Left lung (tissue), 10 donors: ENCODE results near the gene NDUFAF8. TPM values are rescaled to one million over a fixed set of nuclear protein-coding genes. Genes with fewer than 3 reads are reported as not detected.

Experiments
- ATAC-seq: fragments of 200-7000 bp; cut with Tn5 transposase; one replicate; pipeline ENCODE4 v1.9.1; 2020; ENCODE audit warnings: moderate library complexity
- DNase-seq, 4 donors: peaks; one replicate each; pipeline ENCODE4 v3.0.0-alpha.2; 2013 to 2020
- H3K27ac ChIP-seq, 2 donors: fragments of 200-600 bp; sonication (generic) in 1 of 2; one replicate each; pipeline versions ENCODE4 v1.5.0 to v1.8.0; 2020 to 2021
- H3K27me3 ChIP-seq, 2 donors: fragments of 200-600 bp; sonication (generic) in 1 of 2; one replicate each; pipeline versions ENCODE4 v1.5.0 to v1.8.0; 2020 to 2021
- H3K36me3 ChIP-seq, 2 donors: fragments of 200-600 bp; sonication (generic) in 1 of 2; one replicate each; pipeline versions ENCODE4 v1.5.0 to v1.8.0; 2020 to 2021
- H3K4me1 ChIP-seq, 2 donors: fragments of 200-600 bp; one replicate each; pipeline ENCODE4 v1.8.0; 2021
- H3K4me3 ChIP-seq, 2 donors: fragments of 200-600 bp; sonication (generic) in 1 of 2; one replicate each; pipeline versions ENCODE4 v1.5.0 to v1.8.0; 2020 to 2021; ENCODE audit warnings: mild to moderate bottlenecking in 1 of 2
- H3K9me3 ChIP-seq, 2 donors: fragments of 200-600 bp; sonication (generic) in 1 of 2; one replicate each; pipeline versions ENCODE4 v1.5.0 to v1.8.0; 2020 to 2021
- CTCF ChIP-seq, 2 donors: fragments of 200-600 bp; sonication (generic) in 1 of 2; IDR thresholded peaks; one replicate each; pipeline versions ENCODE4 v1.5.0 to v1.8.0; 2021; ENCODE audit warnings: antibody characterized with exemption in 2 of 2
- intact Hi-C, 2 donors: fragments of 100-400 bp; cut with DNase I; formaldehyde crosslinking; loops; one replicate each; pipeline versions ENCODE4 v1.11.2 to v1.14.2; 2022
- polyA plus RNA-seq, 6 donors: library from polyadenylated mRNA; unstranded; fragments of 120-200 nt; gene quantifications; one replicate each; pipeline ENCODE4 v1.2.1, GENCODE V29; 2013; ENCODE audit not compliant: insufficient read length in 6 of 6
- total RNA-seq, 2 donors: library from RNA; stranded (reverse); fragmentation: NEBNext Ultra II Directional; extraction: Animal tissue kit (Norgen Biotek cat#: 25700); gene quantifications; one replicate each; pipeline ENCODE4 v1.2.1, GENCODE V29; 2021
- donor health status: DM: no; HTN: yes; CAD: no.
- donor health status: DM: no; HTN: no; CAD: no.

The NDUFAF8 gene
- total and polyA plus RNA-seq, 8 donors, result 27.5 to 48.0 (median 39.1) TPM

GRCh38 chr17:81234940-81235821 is 3.9 kb upstream of the NDUFAF8 start:
- no peak for TF ChIP-seq CTCF (IDR thresholded peaks at IDR 0.05)
- Histone ChIP-seq H3K4me3 (no peak overlapping the region), H3K27ac (no peak overlapping the region), H3K36me3 (peaks cover 0 to 59% of the 10 kb centered on the region in 2 donors), H3K27me3 (no peaks in the 10 kb centered on the region), H3K4me1 (peaks cover 8 to 33% of the 10 kb centered on the region in 2 donors), H3K9me3 (no peaks in the 10 kb centered on the region)
- ATAC-seq (no peak), DNase-seq (peak in 1 of 4 donors; percentile 47)
- intact Hi-C loops, result no loop called here

- Histone ChIP-seq H3K9me3 (no peaks in the 10 kb centered on the region), H3K36me3 (peaks cover 0 to 51% of the 10 kb centered on the region in 2 donors), H3K27ac (no peak overlapping the region), H3K4me3 (no peak overlapping the region), H3K27me3 (no peaks in the 10 kb centered on the region), H3K4me1 (peaks cover 8 to 40% of the 10 kb centered on the region in 2 donors)
- DNase-seq (peak in 1 of 4 donors; percentile 71), ATAC-seq (no peak)
- no peak for TF ChIP-seq CTCF (IDR thresholded peaks at IDR 0.05)
- intact Hi-C loops, result no loop called here
Observed at GRCh38 chr17:81235822-81236740, 3.0 kb upstream of the NDUFAF8 start.

GRCh38 chr17:81236784-81237183 is 2.3 kb upstream of the NDUFAF8 start:
- ATAC-seq (no peak), DNase-seq (peak in 1 of 4 donors; percentile 79)
- Histone ChIP-seq H3K27ac (no peak overlapping the region), H3K4me3 (no peak overlapping the region), H3K4me1 (peaks cover 8 to 43% of the 10 kb centered on the region in 2 donors), H3K36me3 (peaks cover 0 to 51% of the 10 kb centered on the region in 2 donors), H3K27me3 (no peaks in the 10 kb centered on the region), H3K9me3 (no peaks in the 10 kb centered on the region)
- TF ChIP-seq CTCF (IDR thresholded peaks at IDR 0.05), result no peak
- intact Hi-C loops, result no loop called here

- Histone ChIP-seq H3K4me1 (peaks cover 8 to 46% of the 10 kb centered on the region in 2 donors), H3K27ac (no peak overlapping the region), H3K4me3 (peak overlapping the region; percentile 73 to 100), H3K27me3 (no peaks in the 10 kb centered on the region), H3K9me3 (no peaks in the 10 kb centered on the region), H3K36me3 (peaks cover 0 to 43% of the 10 kb centered on the region in 2 donors)
- peak in 1 of 4 donors; percentile 46 for DNase-seq
- TF ChIP-seq CTCF (IDR thresholded peaks at IDR 0.05), result no peak
- intact Hi-C loops, result no loop called here
- no peak for ATAC-seq
Observed at GRCh38 chr17:81237591-81238489, 1.3 kb upstream of the NDUFAF8 start.
